GM12873 (cell line): ENCODE results near the gene SHROOM3.

Experiments
- CTCF ChIP-seq: IDR thresholded peaks from 2 replicates; pipeline ENCODE4 v1.5.1; 2012; ENCODE audit warnings: low read depth, mild to moderate bottlenecking, moderate library complexity, low read length, control low read depth; ENCODE audit not compliant: insufficient read depth; ENCODE audit errors: missing control alignments

SHROOM3 gene

GRCh38 chr4:76449362-76449767 lies 14.3 kb downstream of the SHROOM3 start:
- no peak for TF ChIP-seq CTCF

GRCh38 chr4:76449833-76450232 lies 14.8 kb downstream of the SHROOM3 start:
- no peak for TF ChIP-seq CTCF

GRCh38 chr4:76453232-76453631 lies 18.2 kb downstream of the SHROOM3 start:
- no peak for TF ChIP-seq CTCF

DNA sequence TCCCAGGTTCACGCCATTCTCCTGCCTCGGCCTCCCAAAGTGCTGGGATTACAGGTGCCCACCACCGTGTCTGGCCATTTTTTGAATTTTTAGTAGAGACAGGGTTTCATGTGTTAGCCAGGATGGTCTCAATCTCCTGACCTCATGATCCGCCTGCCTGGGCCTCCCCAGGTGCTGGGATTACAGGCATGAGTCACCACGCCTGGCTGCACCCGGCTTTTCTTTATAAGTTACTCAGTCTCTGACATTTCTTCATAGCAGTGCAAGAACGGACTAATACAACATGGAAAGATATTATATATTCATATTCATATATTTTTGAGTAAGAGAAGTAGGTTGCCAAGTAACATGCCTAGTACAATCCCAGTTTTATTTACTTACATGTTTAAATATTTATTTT lies 22.9 kb downstream of the SHROOM3 start:
- TF ChIP-seq CTCF, result no peak

DNA sequence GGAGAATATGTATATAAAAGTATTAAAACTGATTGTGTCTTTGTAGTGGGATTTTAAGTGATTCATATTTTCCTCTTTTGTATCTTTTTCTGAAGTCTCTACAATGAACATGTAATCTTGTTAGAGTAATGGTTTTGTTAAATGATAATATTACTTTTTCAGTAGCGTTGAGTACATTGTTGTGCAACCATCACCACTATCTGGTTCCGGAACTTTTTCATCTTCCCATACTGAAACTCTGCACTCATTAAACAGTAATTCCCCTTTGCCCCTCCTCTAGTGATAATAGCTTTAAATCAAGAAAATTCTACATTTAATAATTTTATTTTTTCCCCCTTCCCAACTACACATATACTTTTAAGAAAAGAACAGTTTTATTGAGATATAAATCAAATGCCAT lies 23.3 kb downstream of the SHROOM3 start:
- TF ChIP-seq CTCF, result no peak

- TF ChIP-seq CTCF, result no peak
Observed at GRCh38 chr4:76458825-76459224, 23.8 kb downstream of the SHROOM3 start.

DNA sequence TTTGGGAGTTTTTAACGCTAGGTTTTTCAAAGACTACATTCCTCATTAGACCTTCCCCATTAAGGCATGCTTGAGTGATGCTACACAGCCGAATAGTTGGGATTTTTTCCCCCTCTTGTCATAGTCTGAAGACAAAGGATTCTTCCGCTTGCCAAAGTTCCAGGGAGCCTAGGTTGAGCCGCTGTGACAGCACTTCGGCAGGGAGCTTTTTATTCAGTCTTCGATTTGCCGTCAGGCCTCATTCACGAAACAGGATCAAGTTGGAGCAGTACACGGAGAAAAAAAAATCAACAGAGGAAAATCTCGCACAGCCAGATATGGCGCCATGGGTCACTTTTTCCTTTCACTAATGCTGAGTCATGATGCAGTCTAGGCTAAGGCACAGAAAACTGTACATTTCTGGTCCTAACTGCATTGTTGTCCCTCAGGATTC lies 24.3 kb downstream of the SHROOM3 start:
- no peak for TF ChIP-seq CTCF
